HepG2 (cell line): ENCODE data around the gene DDX23. TPM values are rescaled to one million over a fixed set of nuclear protein-coding genes. Genes with fewer than 3 reads are reported as not detected.

Source experiments
- ARID5B ChIP-seq: IDR thresholded peaks from 2 replicates; pipeline ENCODE4 v1.4.0; 2020; ENCODE audit warnings: mild to moderate bottlenecking, missing genetic modification reagents
- CC2D1A ChIP-seq: sonication (generic); formaldehyde crosslinking; IDR thresholded peaks from 2 replicates; pipeline ENCODE4 v1.8.1; 2023; ENCODE audit warnings: mild to moderate bottlenecking, missing genetic modification reagents
- DNMT3B ChIP-seq: conservative IDR thresholded peaks from 2 replicates; pipeline ENCODE4 v1.6.1; 2016; ENCODE audit warnings: missing biosample characterization, control low read depth
- DPF2 ChIP-seq: sonication (generic); formaldehyde crosslinking; IDR thresholded peaks from 2 replicates; pipeline ENCODE4 v1.4.0; 2020; ENCODE audit warnings: mild to moderate bottlenecking, low read depth, missing genetic modification reagents, borderline replicate concordance
- GPN1 ChIP-seq: sonication (generic); formaldehyde crosslinking; IDR thresholded peaks from 2 replicates; pipeline ENCODE4 v1.5.1; 2020; ENCODE audit warnings: missing genetic modification reagents, borderline replicate concordance
- HDAC6 ChIP-seq: fragments of 200-600 bp; sonication (generic); IDR thresholded peaks from 2 replicates; pipeline ENCODE4 v1.7.0; 2017; ENCODE audit warnings: mild to moderate bottlenecking, antibody characterized with exemption, low read length, low read depth
- HOXA7 ChIP-seq: sonication (generic); formaldehyde crosslinking; IDR thresholded peaks from 2 replicates; pipeline ENCODE4 v1.8.1; 2022; ENCODE audit warnings: mild to moderate bottlenecking, missing genetic modification reagents, moderate library complexity
- KAT2B ChIP-seq: fragments of 150-350 bp; IDR thresholded peaks from 2 replicates; pipeline ENCODE4 v1.6.1; 2014; ENCODE audit warnings: low read depth, low read length, borderline replicate concordance
- MAZ ChIP-seq, 2 experiments: sonication (generic) in 1 of 2; formaldehyde crosslinking in 1 of 2; IDR thresholded peaks; 2 replicates each; pipeline versions ENCODE4 v1.5.0 to v1.6.1; 2012 to 2020; ENCODE audit warnings: low read depth in 2 of 2, mild to moderate bottlenecking in 2 of 2, borderline replicate concordance in 1 of 2, improper control_type of control experiment in 1 of 2, low read length in 1 of 2, missing genetic modification reagents in 1 of 2, moderate library complexity in 1 of 2
- RAD21 ChIP-seq: fragments of 450-650 bp; formaldehyde crosslinking; IDR thresholded peaks from 2 replicates; pipeline ENCODE4 v1.5.0; 2020; ENCODE audit warnings: mild to moderate bottlenecking
- SETDB1 ChIP-seq: sonication (generic); formaldehyde crosslinking; IDR thresholded peaks from 2 replicates; pipeline ENCODE4 v1.5.1; 2020; ENCODE audit warnings: missing genetic modification reagents, mild to moderate bottlenecking, borderline replicate concordance
- TCF12 ChIP-seq, 2 experiments: fragments of 450-650 bp in 1 of 2; sonication (generic) in 1 of 2; formaldehyde crosslinking in 1 of 2; IDR thresholded peaks; 2 replicates each; pipeline versions ENCODE4 v1.6.1 to v1.8.0; 2017 to 2022; ENCODE audit warnings: antibody characterized with exemption in 1 of 2, mild to moderate bottlenecking in 1 of 2, missing genetic modification reagents in 1 of 2, moderate library complexity in 1 of 2
- ZNF138 ChIP-seq: sonication (generic); formaldehyde crosslinking; IDR thresholded peaks from 2 replicates; pipeline ENCODE4 v1.5.0; 2020; ENCODE audit warnings: mild to moderate bottlenecking, low read depth, missing genetic modification reagents
- ZNF33A ChIP-seq: sonication (generic); formaldehyde crosslinking; IDR thresholded peaks from 2 replicates; pipeline ENCODE4 v1.5.1; 2020; ENCODE audit warnings: missing genetic modification reagents, mild to moderate bottlenecking, moderate library complexity, borderline replicate concordance
- ZNF629 ChIP-seq: sonication (generic); formaldehyde crosslinking; conservative IDR thresholded peaks from 2 replicates; pipeline ENCODE4 v1.5.0; 2020; ENCODE audit warnings: missing genetic modification reagents
- ZNF788 ChIP-seq: sonication (generic); formaldehyde crosslinking; IDR thresholded peaks from 2 replicates; pipeline ENCODE4 v1.5.0; 2020; ENCODE audit warnings: mild to moderate bottlenecking, missing genetic modification reagents, borderline replicate concordance
- ZNF839 ChIP-seq: sonication (generic); formaldehyde crosslinking; IDR thresholded peaks from 2 replicates; pipeline ENCODE4 v1.4.0; 2020; ENCODE audit warnings: missing genetic modification reagents, mild to moderate bottlenecking, borderline replicate concordance
- ZSCAN25 ChIP-seq: sonication (generic); formaldehyde crosslinking; IDR thresholded peaks from 2 replicates; pipeline ENCODE4 v1.8.0; 2022; ENCODE audit warnings: mild to moderate bottlenecking, missing genetic modification reagents
- polyA plus RNA-seq, 8 experiments: library from polyadenylated mRNA; depleted of rRNA in 3 of 8; stranded (reverse) in 7 of 8; unstranded in 1 of 8; fragments of >200 nt; fragmentation: Illumina TruSeq in 4 of 8; extraction: Trizol in 4 of 8; gene quantifications; 2 replicates each; pipeline versions ENCODE4 v1.2.1 to v1.2.3, GENCODE V29; 2011 to 2016; ENCODE audit warnings: low read depth in 4 of 8, missing spikeins in 1 of 8, mixed read lengths in 1 of 8; ENCODE audit not compliant: insufficient read depth in 1 of 8
- total RNA-seq, 5 experiments: library from RNA; depleted of rRNA; stranded (reverse); fragments of >200 nt; fragmentation: Illumina TruSeq; extraction: Trizol; gene quantifications; 2 replicates each; pipeline ENCODE4 v1.2.3, GENCODE V29; 2016; ENCODE audit warnings: low read depth in 1 of 5
- TF ChIP-seq, protein P1 (sequence below), 2 experiments: sonication (generic) in 1 of 2; formaldehyde crosslinking in 1 of 2; IDR thresholded peaks; 2 replicates each; pipeline versions ENCODE4 v1.4.0 to v1.6.1; 2018 to 2020; ENCODE audit warnings: missing genetic modification reagents in 2 of 2, borderline replicate concordance in 1 of 2, low read depth in 1 of 2, mild to moderate bottlenecking in 1 of 2, missing biosample characterization in 1 of 2

The DDX23 gene
- total and polyA plus RNA-seq, 2 of the 13 experiments (the other 11 are each of a cell fraction or from before 2014, with no cell fraction given), result 35.7 to 90.0 TPM

DNA sequence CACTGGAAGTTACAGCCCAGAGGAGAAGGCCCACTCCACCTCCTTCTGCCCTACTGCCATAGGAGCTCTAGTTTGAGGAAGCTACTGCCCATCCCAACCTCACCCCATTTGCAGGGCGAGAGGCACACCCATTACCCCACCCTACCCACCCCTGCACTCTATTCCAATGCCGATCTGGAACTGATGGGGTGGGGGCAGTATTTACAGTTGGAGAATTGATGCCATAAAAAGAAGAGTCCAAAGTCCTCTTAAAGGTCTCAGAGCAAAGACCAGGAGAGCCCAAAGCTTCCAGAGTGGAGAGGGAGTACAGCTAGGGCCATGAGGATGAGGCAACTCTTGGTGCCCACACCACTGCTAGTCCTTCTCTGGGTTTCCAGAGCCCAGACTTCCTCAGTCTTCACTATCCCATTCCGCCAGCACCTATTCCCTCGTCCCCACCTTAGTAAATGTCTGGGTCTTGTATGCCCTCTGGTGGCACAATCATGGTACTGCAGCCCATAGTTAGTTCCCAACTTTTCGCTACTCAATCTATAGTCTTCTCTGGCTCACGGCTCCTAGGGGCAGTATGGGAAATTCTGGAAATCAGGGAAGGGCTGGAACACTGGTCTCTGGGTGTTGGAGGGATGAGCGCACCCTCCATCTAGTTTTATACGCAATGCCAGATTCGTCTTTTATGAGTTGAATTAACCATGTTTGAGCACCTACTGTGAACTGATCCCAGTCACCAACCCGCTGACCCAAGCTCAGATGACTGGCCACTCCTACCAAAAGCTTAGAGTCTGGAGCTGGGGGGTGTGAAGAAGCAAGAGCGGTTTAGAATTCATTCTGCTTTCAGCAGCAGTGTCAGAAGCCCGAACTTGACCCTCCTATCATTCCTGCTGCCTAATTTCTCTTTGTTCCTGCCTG lies 56.2 kb downstream of the DDX23 start (continued):
- TF ChIP-seq ARID5B (CRISPR knock-in tag), result 0 out of 2 replicates have a peak, but pooled peaks have one; percentile 16
- peak; percentile 45; the same call in 1 of the 2 replicates for TF ChIP-seq ZNF629 (CRISPR knock-in tag)
- no peak for TF ChIP-seq GPN1 (CRISPR knock-in tag)
- no peak for TF ChIP-seq KAT2B
- no peak for TF ChIP-seq DPF2 (CRISPR knock-in tag)
- TF ChIP-seq DNMT3B, result 0 out of 2 replicates have a peak, but pooled peaks have one; percentile 38
- peak; percentile 81 for TF ChIP-seq RAD21
- no peak for TF ChIP-seq HOXA7 (CRISPR knock-in tag)
- peak; percentile 33; the same call in 1 of the 2 replicates for TF ChIP-seq ZNF788 (CRISPR knock-in tag)
- TF ChIP-seq ZNF138, result no peak
- TF ChIP-seq CC2D1A (CRISPR knock-in tag), result no peak
- no peak for TF ChIP-seq HDAC6
- no peak for TF ChIP-seq TCF12 (IDR thresholded peaks at IDR 0.05)
- TF ChIP-seq TCF12 (CRISPR knock-in tag; IDR thresholded peaks at IDR 0.05), result no peak
- TF ChIP-seq SETDB1 (CRISPR knock-in tag), result no peak
- TF ChIP-seq ZNF839 (CRISPR knock-in tag), result no peak
- TF ChIP-seq, protein P1, sequence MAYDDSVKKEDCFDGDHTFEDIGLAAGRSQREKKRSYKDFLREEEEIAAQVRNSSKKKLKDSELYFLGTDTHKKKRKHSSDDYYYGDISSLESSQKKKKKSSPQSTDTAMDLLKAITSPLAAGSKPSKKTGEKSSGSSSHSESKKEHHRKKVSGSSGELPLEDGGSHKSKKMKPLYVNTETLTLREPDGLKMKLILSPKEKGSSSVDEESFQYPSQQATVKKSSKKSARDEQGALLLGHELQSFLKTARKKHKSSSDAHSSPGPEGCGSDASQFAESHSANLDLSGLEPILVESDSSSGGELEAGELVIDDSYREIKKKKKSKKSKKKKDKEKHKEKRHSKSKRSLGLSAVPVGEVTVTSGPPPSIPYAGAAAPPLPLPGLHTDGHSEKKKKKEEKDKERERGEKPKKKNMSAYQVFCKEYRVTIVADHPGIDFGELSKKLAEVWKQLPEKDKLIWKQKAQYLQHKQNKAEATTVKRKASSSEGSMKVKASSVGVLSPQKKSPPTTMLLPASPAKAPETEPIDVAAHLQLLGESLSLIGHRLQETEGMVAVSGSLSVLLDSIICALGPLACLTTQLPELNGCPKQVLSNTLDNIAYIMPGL (CRISPR knock-in tag; IDR thresholded peaks at IDR 0.05; ENCODE audit: borderline replicate concordance in 1 of 2, low read depth in 1 of 2), result peak; percentile 47 to 49; a peak in 1 of 4 replicates
- peak; percentile 80 for TF ChIP-seq ZSCAN25 (CRISPR knock-in tag)
- TF ChIP-seq MAZ (IDR thresholded peaks at IDR 0.05; ENCODE audit: borderline replicate concordance, low read depth, low read length), result no peak
- peak; percentile 46; the same call in 1 of the 2 replicates for TF ChIP-seq MAZ (CRISPR knock-in tag; IDR thresholded peaks at IDR 0.05; ENCODE audit: low read depth)
- no peak for TF ChIP-seq ZNF33A (CRISPR knock-in tag)
